HG03520 (cell line): ENCODE data around the gene MGAM2.

Experiments
- ATAC-seq: cut with Tn5 transposase; IDR thresholded peaks from one replicate; pipeline ENCODE4 v1.9.1; 2021; ENCODE audit warnings: mild to moderate bottlenecking, moderate library complexity; ENCODE audit not compliant: unreplicated experiment

The MGAM2 gene

DNA sequence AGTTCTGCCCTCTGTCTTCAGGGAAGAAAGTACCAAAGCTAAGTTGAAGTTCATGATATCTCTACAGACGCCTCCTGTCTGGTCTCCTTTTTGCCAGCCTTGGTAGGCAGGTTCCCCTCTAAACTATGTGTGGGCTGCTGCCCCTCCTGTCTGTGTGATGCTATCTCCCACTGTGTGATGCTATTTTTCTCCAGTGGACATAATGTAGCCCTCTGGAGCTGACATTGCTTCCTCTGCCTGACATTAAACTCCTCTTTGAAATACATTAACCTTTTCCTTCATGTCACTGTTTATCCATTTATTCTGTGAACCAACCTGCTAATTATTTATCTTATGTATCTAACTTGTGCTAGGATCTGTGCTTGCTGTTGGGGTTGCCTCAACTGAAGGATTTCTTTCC lies 146.4 kb downstream of the MGAM2 start, which contains the start of gene PRSS58:
Gene PRSS58 (minus strand): TSS at position 101 of the 400 bp plus-strand sequence. CDS start 351 bp downstream, outside the sequence.
- ATAC-seq, result no peak

- ATAC-seq, result no peak
These were observed 152.3 kb downstream of the MGAM2 start for GRCh38 chr7:142263598-142264380.
